Right lobe of liver (tissue), 4 donors: ENCODE results near the gene UBE2G2.

ENCODE experiments used
- CTCF ChIP-seq, 4 donors: fragments of 200-600 bp in 3 of 4; fragments of 450-650 bp in 1 of 4; IDR thresholded peaks; one replicate each; pipeline versions ENCODE4 v1.5.1 to v1.8.0; 2016 to 2022; ENCODE audit warnings: antibody characterized with exemption in 4 of 4, mild to moderate bottlenecking in 2 of 4
- POLR2A ChIP-seq: fragments of 450-650 bp; IDR thresholded peaks from one replicate; pipeline ENCODE4 v1.6.1; 2017; ENCODE audit warnings: antibody characterized with exemption, mild to moderate bottlenecking
- donor health status: DM: no; HTN: no; CAD: no.
- donor health status: DM: no; HTN: no; CAD: no.
- donor health status: DM: no; HTN: yes; CAD: no.

GRCh38 chr21:44816761-44817505 is 15.3 kb upstream of the UBE2G2 start:
- TF ChIP-seq POLR2A, result no peak
- TF ChIP-seq CTCF (IDR thresholded peaks at IDR 0.05), result no peak
